HG03571 (cell line): Measurements from ENCODE around the gene MUC20.
"Not testable (repeated sequence)": the region's sequence is repeated elsewhere in the genome, so short reads cannot be mapped to it uniquely, and the experiment has no call there.

Source experiments
- ATAC-seq: cut with Tn5 transposase; IDR thresholded peaks from one replicate; pipeline ENCODE4 v1.9.1; 2021; ENCODE audit not compliant: unreplicated experiment

Gene MUC20

GRCh38 chr3:195768831-195769303 lies 48.1 kb downstream of the MUC20 start:
- no peak for ATAC-seq

DNA sequence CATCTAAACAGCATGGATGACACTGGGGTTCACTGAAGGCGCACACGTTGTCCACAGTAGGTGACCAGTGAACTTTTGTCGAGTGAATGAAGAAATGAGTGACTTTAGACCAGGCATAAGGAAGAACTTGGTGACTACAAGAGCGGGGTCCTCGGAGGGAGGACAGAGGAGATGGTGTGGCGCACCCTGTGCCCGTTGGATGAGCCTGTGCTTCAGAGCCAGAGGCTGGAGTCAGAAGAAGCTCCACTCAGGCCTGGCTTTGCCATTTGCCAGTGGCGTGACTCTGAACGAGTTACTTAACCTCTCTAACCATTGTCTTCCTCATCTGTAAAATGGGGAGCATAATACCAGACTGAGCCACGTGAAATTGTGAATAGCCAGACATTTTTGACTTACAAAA lies 48.8 kb downstream of the MUC20 start:
- no peak for ATAC-seq

- no peak for ATAC-seq
Measured at GRCh38 chr3:195770081-195770840, 49.5 kb downstream of the MUC20 start.

GRCh38 chr3:195770841-195771645 lies 50.3 kb downstream of the MUC20 start:
- ATAC-seq = not testable (repeated sequence)

DNA sequence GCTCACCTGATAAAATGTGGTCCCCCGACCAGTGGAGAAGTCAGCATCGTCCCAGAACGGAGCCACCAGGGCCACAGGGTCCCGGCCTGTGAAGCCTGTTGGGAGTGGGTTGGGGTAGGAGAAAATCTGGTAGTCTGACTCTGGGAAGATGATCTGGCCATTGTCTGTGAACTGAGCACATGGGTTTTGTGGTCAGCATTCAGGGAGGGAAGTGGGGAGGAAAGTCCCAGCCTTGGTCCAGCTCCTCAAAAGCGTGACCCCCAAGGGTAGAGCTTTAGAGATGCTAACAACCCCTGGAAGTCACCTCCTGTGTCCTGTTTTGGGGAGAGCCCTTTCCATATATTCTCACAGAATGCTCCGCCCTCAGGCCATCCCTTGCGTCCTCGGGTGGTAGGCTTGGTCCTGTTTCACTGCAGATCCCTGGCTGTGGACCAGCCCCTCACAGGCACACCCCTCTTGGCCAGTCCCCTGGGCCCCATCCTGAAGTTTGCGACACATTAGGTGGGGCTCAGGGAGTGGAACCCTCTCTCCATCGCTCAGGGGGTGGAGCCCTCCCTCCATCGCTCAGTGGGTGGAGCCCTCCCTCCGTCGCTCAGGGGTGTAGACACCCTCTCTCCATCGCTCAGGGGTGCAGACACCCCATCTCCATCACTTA lies 51.0 kb downstream of the MUC20 start:
- no peak for ATAC-seq

GRCh38 chr3:195773956-195774537 lies 53.3 kb downstream of the MUC20 start:
- ATAC-seq = no peak

DNA sequence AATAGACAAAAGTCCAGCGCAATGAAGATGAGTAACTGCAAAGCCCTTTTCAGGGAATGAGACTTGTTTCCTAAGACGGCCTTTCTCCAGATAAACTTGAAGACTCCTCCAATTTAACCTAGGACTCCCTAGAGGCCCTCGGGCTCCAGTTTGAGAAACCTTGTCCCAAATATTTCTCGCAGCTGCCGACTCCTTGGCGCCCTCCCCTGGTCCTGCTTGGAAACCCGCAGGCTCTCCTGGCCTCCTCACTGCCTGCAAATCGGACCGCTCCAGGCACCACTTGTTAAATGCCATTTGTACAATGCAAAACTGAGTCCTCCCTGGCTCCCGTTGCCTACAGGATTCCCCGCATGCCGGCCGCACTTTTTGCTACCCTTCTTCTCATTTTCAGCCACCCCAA lies 54.1 kb downstream of the MUC20 start:
- no peak for ATAC-seq

- no peak for ATAC-seq
Measured at GRCh38 chr3:195777975-195778374, 57.2 kb downstream of the MUC20 start.

DNA sequence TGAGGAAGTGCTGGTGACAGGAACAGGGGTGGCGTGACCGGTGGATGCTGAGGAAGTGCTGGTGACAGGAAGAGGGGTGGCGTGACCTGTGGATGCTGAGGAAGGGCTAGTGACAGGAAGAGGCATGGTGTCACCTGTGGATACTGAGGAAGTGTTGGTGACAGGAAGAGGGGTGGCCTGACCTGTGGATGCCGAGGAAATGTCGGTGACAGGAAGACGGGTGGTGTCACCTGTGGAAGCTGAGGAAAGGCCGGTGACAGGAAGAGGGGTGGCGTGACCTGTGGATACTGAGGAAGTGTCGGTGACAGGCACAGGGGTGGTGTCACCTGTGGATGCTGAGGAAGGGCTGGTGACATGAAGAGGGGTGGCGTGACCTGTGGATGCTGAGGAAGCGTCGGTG lies 60.5 kb downstream of the MUC20 start:
- ATAC-seq = not testable (repeated sequence)
